Heart right ventricle (tissue), 16 donors: ENCODE measurements around the gene NTSR1. TPM values are rescaled to one million over a fixed set of nuclear protein-coding genes. Genes with fewer than 3 reads are reported as not detected.
A peak's percentile ranks its signal among the peaks of the same experiment; 100 is the strongest.

Source experiments
- ATAC-seq, 8 donors: fragments of 200-7000 bp; cut with Tn5 transposase; one replicate each; pipeline ENCODE4 v1.9.1; 2020; ENCODE audit warnings: mild to moderate bottlenecking in 8 of 8, moderate library complexity in 8 of 8, moderate number of reproducible peaks in 1 of 8
- DNase-seq, 2 donors: peaks; one replicate each; pipeline ENCODE4 v3.0.0-alpha.2; 2020
- H3K27ac ChIP-seq, 10 donors: fragments of 200-600 bp; sonication (generic) in 2 of 10; one replicate each; pipeline versions ENCODE4 v1.5.0 to v1.8.0; 2020 to 2022; ENCODE audit warnings: mild to moderate bottlenecking in 3 of 10
- H3K27me3 ChIP-seq, 7 donors: fragments of 200-600 bp; one replicate each; pipeline ENCODE4 v1.8.0; 2021 to 2022; ENCODE audit warnings: mild to moderate bottlenecking in 2 of 7
- H3K36me3 ChIP-seq, 9 donors: fragments of 200-600 bp; sonication (generic) in 1 of 9; one replicate each; pipeline versions ENCODE4 v1.5.0 to v1.8.0; 2020 to 2022; ENCODE audit warnings: mild to moderate bottlenecking in 2 of 9
- H3K4me1 ChIP-seq, 9 donors: fragments of 200-600 bp; sonication (generic) in 1 of 9; one replicate each; pipeline versions ENCODE4 v1.5.0 to v1.8.0; 2020 to 2022; ENCODE audit warnings: mild to moderate bottlenecking in 4 of 9
- H3K4me3 ChIP-seq, 10 donors: fragments of 200-600 bp; sonication (generic) in 2 of 10; one replicate each; pipeline versions ENCODE4 v1.5.0 to v1.8.0; 2020 to 2022; ENCODE audit warnings: mild to moderate bottlenecking in 7 of 10, moderate library complexity in 2 of 10
- H3K9me3 ChIP-seq, 11 donors: fragments of 200-600 bp in 10 of 11; sonication (generic) in 2 of 11; one replicate each; pipeline versions ENCODE4 v1.5.0 to v1.8.0; 2013 to 2022; ENCODE audit warnings: mild to moderate bottlenecking in 2 of 11, control low read depth in 1 of 11, moderate library complexity in 1 of 11
- CTCF ChIP-seq, 9 donors: fragments of 200-600 bp; sonication (generic) in 2 of 9; IDR thresholded peaks; one replicate each; pipeline versions ENCODE4 v1.5.0 to v1.8.0; 2021 to 2022; ENCODE audit warnings: antibody characterized with exemption in 9 of 9, mild to moderate bottlenecking in 5 of 9, moderate library complexity in 1 of 9
- WGBS, 2 donors: extraction: QIAGEN DNeasy Blood & Tissue Kit; methylation state at CpG; one replicate each; pipeline ENCODE4 v1.1.7; 2013; ENCODE audit warnings: inconsistent platforms in 1 of 2; 5-methylcytosine and 5-hydroxymethylcytosine counted together
- intact Hi-C, 10 donors: fragments of 100-400 bp; cut with DNase I; formaldehyde crosslinking; loops; one replicate each; pipeline versions ENCODE4 v1.11.1 to v1.14.2; 2022
- polyA plus RNA-seq, 2 donors: library from polyadenylated mRNA; stranded (reverse); fragments of 200-250 nt; gene quantifications; one replicate each; pipeline ENCODE4 v1.2.3, GENCODE V29; 2013
- total RNA-seq, 10 donors: library from RNA; stranded (reverse); fragmentation: NEBNext Ultra II Directional in 3 of 10; extraction: Animal tissue kit (Norgen Biotek cat#: 25700) in 3 of 10; gene quantifications; one replicate each; pipeline versions ENCODE4 v1.2.1 to v1.2.4, GENCODE V29; 2021 to 2023
- donor health status: Arrhythmogenic right ventricular cardiomyopathy.
- donor health status: ischemic (EF 13 %, LVEDD 7.1; RV severe dilation, severe dysfunction).
- donor health status: healthy with polysubstance abuse.
- donor health status: DM: no; HTN: yes; CAD: no.
- donor health status: DM: no; HTN: no; CAD: no.
- donor health status: ischemic (EF 25% LVEDD 6.9; RV normal size, moderate dysfunction).
- donor health status: ischemic (EF 25% LVEDD 5.7; RV mildly dilated, moderate dysfunction).
- donor health status: healthy.
- donor health status: DM: yes; HTN: yes; CAD: no.
- donor health status: Ischemic cardiomyopathy.
- donor health status: ischemic (EF 35%, LVEDD 5.7; RV mildly dilated, moderate dysfunction).
- donor health status: nonischemic (EF 11% LVEDD 7.7; RV severe dilation, severe dysfunction).
- donor health status: DM: yes; HTN: yes; CAD: no.
- donor health status: PGD.
- donor health status: ischemic (EF 29% LVEDD 5.4; RV normal size, mild dysfunction).
- donor health status: nonischemic (EF 23%, LVEDD 6.1; RV moderate dilation, normal function).

The NTSR1 gene
- total and polyA plus RNA-seq, 12 donors, result 0.08 TPM; not detected in 10

GRCh38 chr20:62685781-62686555 lies 22.7 kb upstream of the NTSR1 start:
- WGBS, 2 donors, result 22 to 29% methylated on average over 27 of the region's 27 CpGs

GRCh38 chr20:62686869-62687830 lies 21.5 kb upstream of the NTSR1 start:
- Histone ChIP-seq H3K27ac (no peak overlapping the region), H3K4me3 (no peak overlapping the region), H3K9me3 (no peaks in the 10 kb centered on the region), H3K27me3 (peaks cover 0 to 55% (median 36%) of the 10 kb centered on the region in 7 donors), H3K4me1 (peaks cover 0 to 12% (median 0%) of the 10 kb centered on the region in 9 donors), H3K36me3 (no peaks in the 10 kb centered on the region)
- intact Hi-C loops, result no loop called here
- no peak for TF ChIP-seq CTCF (IDR thresholded peaks at IDR 0.05)
- no peak for DNase-seq
- WGBS, 2 donors, result 92 to 93% methylated on average over 37 of the region's 37 CpGs
- ATAC-seq, result no peak

More at GRCh38 chr20:62685781-62686555, 22.7 kb upstream of the NTSR1 start:
- Histone ChIP-seq H3K36me3 (no peaks in the 10 kb centered on the region), H3K4me3 (no peak overlapping the region), H3K27me3 (peaks cover 0 to 54% (median 32%) of the 10 kb centered on the region in 7 donors), H3K4me1 (peaks cover 0 to 12% (median 0%) of the 10 kb centered on the region in 9 donors), H3K27ac (peak overlapping the region in 1 of 10 donors; percentile 60), H3K9me3 (no peaks in the 10 kb centered on the region)
- intact Hi-C loops, result no loop called here
- TF ChIP-seq CTCF (IDR thresholded peaks at IDR 0.05), result no peak
- ATAC-seq (peak in 4 of 8 donors; percentile 35 to 69 (median 47)), DNase-seq (peak in 1 of 2 donors; percentile 29)

- no peak overlapping the region for H3K4me3 ChIP-seq
- intact Hi-C loops, result no loop called here
- no peak for TF ChIP-seq CTCF (IDR thresholded peaks at IDR 0.05)
- 95 to 96% methylated on average over 11 of the region's 11 CpGs for WGBS, 2 donors
- H3K27me3 ChIP-seq, result peaks cover 0 to 45% (median 35%) of the 10 kb centered on the region in 7 donors
- H3K27ac ChIP-seq, result no peak overlapping the region
- DNase-seq (no peak), ATAC-seq (no peak)
- H3K36me3 ChIP-seq, result no peaks in the 10 kb centered on the region
- H3K4me1 ChIP-seq, result peaks cover 0 to 12% (median 0%) of the 10 kb centered on the region in 9 donors
- no peaks in the 10 kb centered on the region for H3K9me3 ChIP-seq
These were observed 20.6 kb upstream of the NTSR1 start for GRCh38 chr20:62688083-62688482.

- H3K36me3 ChIP-seq, result no peaks in the 10 kb centered on the region
- intact Hi-C loops, result no loop called here
- TF ChIP-seq CTCF (IDR thresholded peaks at IDR 0.05), result peak in 2 of 9 donors; percentile 12 to 26
- no peak for DNase-seq
- peaks cover 0 to 12% (median 0%) of the 10 kb centered on the region in 9 donors for H3K4me1 ChIP-seq
- ATAC-seq, result peak in 3 of 8 donors; percentile 25 to 40 (median 25)
- WGBS, 2 donors, result 76 to 78% methylated on average over 29 of the region's 29 CpGs
- no peak overlapping the region for H3K4me3 ChIP-seq
- peaks cover 0 to 46% (median 36%) of the 10 kb centered on the region in 7 donors for H3K27me3 ChIP-seq
- no peaks in the 10 kb centered on the region for H3K9me3 ChIP-seq
- H3K27ac ChIP-seq, result no peak overlapping the region
These were observed 19.7 kb upstream of the NTSR1 start for GRCh38 chr20:62688855-62689460.
